Measurements from ENCODE around the gene GAS2L2.

The GAS2L2 gene

DNA sequence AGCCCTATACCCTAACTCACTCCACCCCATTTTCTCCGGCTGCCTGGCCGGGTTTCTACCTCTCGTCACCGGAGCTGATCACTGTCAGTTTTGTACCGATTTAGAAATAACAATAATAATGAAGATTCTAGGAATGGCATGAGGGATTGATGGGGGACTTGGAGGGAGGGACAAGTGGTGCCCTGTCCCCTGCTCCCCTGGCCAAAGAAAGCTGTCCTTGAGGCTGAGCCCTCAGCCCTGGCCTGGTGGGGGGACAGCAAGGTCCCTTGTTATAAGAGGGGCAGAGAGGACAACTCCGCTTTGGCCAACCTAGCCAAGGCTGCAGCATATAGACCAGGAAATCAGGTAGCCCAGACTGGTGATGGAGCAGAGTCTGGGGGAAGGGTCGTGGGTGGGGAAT is 10.5 kb downstream of the GAS2L2 start:
- H3K4me3 ChIP-seq (ENCODE audit: low read depth, low read length): no peak overlapping the region
- no peak for DNase-seq (ENCODE audit: low read depth)
- TF ChIP-seq, protein P1, sequence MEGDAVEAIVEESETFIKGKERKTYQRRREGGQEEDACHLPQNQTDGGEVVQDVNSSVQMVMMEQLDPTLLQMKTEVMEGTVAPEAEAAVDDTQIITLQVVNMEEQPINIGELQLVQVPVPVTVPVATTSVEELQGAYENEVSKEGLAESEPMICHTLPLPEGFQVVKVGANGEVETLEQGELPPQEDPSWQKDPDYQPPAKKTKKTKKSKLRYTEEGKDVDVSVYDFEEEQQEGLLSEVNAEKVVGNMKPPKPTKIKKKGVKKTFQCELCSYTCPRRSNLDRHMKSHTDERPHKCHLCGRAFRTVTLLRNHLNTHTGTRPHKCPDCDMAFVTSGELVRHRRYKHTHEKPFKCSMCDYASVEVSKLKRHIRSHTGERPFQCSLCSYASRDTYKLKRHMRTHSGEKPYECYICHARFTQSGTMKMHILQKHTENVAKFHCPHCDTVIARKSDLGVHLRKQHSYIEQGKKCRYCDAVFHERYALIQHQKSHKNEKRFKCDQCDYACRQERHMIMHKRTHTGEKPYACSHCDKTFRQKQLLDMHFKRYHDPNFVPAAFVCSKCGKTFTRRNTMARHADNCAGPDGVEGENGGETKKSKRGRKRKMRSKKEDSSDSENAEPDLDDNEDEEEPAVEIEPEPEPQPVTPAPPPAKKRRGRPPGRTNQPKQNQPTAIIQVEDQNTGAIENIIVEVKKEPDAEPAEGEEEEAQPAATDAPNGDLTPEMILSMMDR (IDR thresholded peaks at IDR 0.05; ENCODE audit: control insufficient read depth, extremely low read depth, insufficient read depth): no peak

DNA sequence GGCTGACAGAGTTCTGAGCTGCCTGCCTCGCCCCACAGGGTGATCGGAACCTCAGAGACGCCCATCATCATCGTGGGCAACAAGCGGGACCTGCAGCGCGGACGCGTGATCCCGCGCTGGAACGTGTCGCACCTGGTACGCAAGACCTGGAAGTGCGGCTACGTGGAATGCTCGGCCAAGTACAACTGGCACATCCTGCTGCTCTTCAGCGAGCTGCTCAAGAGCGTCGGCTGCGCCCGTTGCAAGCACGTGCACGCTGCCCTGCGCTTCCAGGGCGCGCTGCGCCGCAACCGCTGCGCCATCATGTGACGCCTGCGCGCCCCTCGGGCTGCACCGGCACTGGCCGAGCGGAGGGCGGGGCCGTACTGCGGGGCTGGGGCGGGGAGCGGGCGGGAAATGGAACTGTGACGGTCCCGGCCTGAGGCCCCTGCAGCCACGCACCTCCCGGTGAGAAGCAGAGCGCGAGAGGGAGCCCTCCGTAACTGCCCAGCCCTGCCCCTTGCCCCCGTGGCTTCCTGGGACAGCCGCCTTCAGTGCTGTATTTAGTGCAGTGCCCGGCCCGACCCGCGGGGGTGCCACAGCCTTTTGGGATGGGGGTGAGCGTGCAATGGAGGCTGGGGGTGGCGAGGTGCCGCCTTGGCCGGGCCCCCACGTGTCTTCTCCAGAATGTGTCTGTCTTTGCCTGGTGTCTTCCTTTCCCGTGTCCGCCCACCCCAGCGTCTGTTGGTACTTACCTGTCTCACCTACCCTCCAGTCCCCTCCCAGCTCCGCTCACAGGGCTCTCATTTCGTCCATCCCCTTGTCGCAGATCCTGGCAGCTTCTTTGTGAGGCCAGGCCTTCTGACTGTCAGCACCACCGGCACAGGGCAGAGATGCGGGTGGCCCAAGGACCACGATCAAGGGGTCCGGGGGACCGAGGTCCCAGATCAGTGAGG is 11.8 kb downstream of the GAS2L2 start:
- DNase-seq (ENCODE audit: low read depth): no peak
- TF ChIP-seq, protein P1 (IDR thresholded peaks at IDR 0.05; ENCODE audit: control insufficient read depth, extremely low read depth, insufficient read depth): no peak
- H3K4me3 ChIP-seq (ENCODE audit: low read depth, low read length): no peak overlapping the region

DNA sequence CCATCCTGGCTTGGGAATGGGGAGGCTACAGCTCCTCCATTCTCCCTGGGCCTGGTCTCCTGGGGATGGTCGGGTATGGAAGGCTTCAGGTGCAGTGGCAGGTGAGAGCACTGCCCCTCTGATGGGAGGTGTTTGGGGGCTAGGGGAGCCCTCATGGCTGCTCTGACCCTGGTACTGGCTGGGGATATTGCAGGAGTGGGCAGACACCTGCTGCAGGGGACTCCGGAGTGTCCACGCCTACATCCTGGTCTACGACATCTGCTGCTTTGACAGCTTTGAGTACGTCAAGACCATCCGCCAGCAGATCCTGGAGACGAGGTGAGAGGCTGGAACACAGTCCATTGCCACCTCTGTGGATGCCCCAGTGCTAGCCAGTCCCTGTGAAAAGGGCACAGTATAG is 12.8 kb downstream of the GAS2L2 start:
- H3K4me3 ChIP-seq (ENCODE audit: low read depth, low read length): no peak overlapping the region
- TF ChIP-seq, protein P1 (IDR thresholded peaks at IDR 0.05; ENCODE audit: control insufficient read depth, extremely low read depth, insufficient read depth): no peak
- no peak for DNase-seq (ENCODE audit: low read depth)

DNA sequence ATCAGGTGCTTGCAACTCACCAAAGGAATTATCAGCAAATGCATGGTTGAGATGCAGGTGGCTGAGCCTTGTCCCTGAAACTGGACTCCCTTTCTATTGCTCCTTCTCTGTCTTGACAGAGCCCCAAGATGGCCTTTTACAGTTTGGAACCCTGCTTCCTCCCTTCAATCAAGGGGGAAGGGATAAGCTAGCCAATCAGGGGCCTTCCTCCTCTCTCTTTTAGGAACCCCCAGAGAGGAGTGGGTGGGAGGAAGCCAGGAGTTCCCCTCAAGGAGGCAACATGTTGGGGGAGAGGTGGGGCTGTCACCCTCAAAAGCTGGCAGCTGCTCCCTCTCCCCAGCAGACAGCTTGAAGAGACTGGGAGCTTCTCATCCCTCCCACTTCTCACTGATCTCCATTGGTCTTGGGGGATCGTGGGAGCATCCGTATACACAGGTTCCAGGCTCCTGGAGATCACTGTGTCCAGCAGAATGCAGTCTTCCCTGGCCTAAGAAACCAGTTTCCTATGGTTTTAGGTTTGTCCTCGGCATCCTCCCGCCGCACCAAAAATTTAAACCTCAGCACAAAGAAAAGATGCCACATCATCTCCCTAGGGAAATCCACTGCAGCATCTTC is 14.4 kb downstream of the GAS2L2 start:
- DNase-seq (ENCODE audit: low read depth): no peak
- TF ChIP-seq, protein P1 (IDR thresholded peaks at IDR 0.05; ENCODE audit: control insufficient read depth, extremely low read depth, insufficient read depth): no peak
- H3K4me3 ChIP-seq (ENCODE audit: low read depth, low read length): no peak overlapping the region

DNA sequence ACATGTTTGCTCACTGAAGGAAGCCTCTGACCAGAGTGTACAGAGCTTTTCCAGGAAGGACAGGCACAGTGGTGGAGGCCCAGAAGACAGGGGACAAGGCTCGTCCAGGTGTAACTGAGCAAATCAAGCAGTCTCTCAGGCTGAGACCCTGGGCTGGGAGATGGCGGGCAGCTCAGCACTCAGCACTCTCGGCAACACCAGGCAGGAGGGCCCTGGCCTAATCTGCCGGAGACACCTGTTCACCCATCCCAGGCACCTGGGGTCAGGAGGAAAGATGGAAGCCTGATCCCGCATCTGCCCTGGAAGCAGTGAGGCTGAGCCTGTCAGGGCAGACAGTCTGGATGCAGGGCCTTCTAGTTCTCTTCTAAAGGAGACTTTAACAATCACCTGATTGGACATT is 16.8 kb downstream of the GAS2L2 start:
- TF ChIP-seq, protein P1 (IDR thresholded peaks at IDR 0.05; ENCODE audit: control insufficient read depth, extremely low read depth, insufficient read depth): no peak
- no peak overlapping the region for H3K4me3 ChIP-seq (ENCODE audit: low read depth, low read length)
- no peak for DNase-seq (ENCODE audit: low read depth)

DNA sequence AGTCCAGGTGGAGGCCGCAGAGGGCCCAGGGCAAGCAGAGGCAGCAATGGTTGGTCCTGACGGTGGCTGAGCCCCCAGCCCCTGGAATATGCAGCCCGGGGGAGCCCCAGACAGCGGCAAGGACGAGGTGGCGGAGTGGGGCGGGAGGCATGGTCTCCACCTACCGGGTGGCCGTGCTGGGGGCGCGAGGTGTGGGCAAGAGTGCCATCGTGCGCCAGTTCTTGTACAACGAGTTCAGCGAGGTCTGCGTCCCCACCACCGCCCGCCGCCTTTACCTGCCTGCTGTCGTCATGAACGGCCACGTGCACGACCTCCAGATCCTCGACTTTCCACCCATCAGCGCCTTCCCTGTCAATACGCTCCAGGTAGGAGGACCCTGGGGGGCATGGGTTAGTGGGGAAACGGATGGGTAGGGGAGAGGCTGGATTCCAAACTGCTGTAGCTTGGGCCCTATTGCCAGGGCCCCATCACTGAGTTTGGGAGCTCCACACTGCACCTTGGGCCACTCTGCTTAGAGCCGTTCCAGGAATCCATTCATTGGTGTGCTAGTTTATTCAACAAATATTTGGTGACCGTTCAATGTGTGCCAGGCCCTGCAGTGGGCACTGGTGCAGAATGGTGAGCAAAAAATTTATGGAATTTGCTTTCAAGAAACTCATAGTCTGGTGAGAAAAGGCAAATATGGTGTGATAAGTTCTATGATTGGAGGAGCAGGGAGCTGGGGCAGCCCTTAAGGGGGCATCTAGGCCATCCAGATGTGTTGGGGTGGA is 17.8 kb downstream of the GAS2L2 start:
- no peak for DNase-seq (ENCODE audit: low read depth)
- TF ChIP-seq, protein P1 (IDR thresholded peaks at IDR 0.05; ENCODE audit: control insufficient read depth, extremely low read depth, insufficient read depth): no peak
- no peak overlapping the region for H3K4me3 ChIP-seq (ENCODE audit: low read depth, low read length)
